OCI-LY7 (cell line): ENCODE measurements around the gene IL1RAPL2.

Experiments used
- CTCF ChIP-seq: fragments of 200-600 bp; sonication (generic); conservative IDR thresholded peaks from 2 replicates; pipeline ENCODE4 v1.5.1; 2014; ENCODE audit warnings: mild to moderate bottlenecking, antibody characterized with exemption, low read length, moderate library complexity, mixed read lengths
- EZH2phosphoT487 ChIP-seq: fragments of 200-600 bp; sonication (generic); IDR thresholded peaks from 2 replicates; pipeline ENCODE4 v1.6.1; 2018; ENCODE audit warnings: low read depth, borderline replicate concordance, mild to moderate bottlenecking, mixed run types, antibody characterized with exemption, low read length, moderate library complexity, mixed read lengths

GRCh38 chrX:105211066-105211575, 645.1 kb downstream of the IL1RAPL2 start:
- TF ChIP-seq EZH2phosphoT487 (no peak), CTCF (no peak)
